ENCODE data around the gene GORASP2.

GORASP2 gene

GRCh38 chr2:170965446-170966225, 36.6 kb downstream of the GORASP2 start:
- H3K27me3 Mint-ChIP-seq (ENCODE audit: low read depth): no peaks in the 10 kb centered on the region
- DNase-seq (ENCODE audit: low spot score): no peak
- H3K4me1 Mint-ChIP-seq (ENCODE audit: low read depth): no peaks in the 10 kb centered on the region
- peaks cover 46% of the 10 kb centered on the region for H3K36me3 Mint-ChIP-seq (ENCODE audit: low read depth)
- no peak overlapping the region for H3K27ac Mint-ChIP-seq
- no peaks in the 10 kb centered on the region for H3K9me3 Mint-ChIP-seq
- H3K4me3 Mint-ChIP-seq: no peak overlapping the region

GRCh38 chr2:170966648-170967396, 37.8 kb downstream of the GORASP2 start:
- no peak for DNase-seq (ENCODE audit: low spot score)
- Mint-ChIP-seq H3K27me3 (ENCODE audit: low read depth) (no peaks in the 10 kb centered on the region), H3K9me3 (no peaks in the 10 kb centered on the region), H3K4me1 (ENCODE audit: low read depth) (no peaks in the 10 kb centered on the region), H3K27ac (no peak overlapping the region), H3K36me3 (ENCODE audit: low read depth) (peaks cover 43% of the 10 kb centered on the region), H3K4me3 (no peak overlapping the region)

- no peaks in the 10 kb centered on the region for H3K27me3 Mint-ChIP-seq (ENCODE audit: low read depth)
- no peak for DNase-seq (ENCODE audit: low spot score)
- no peaks in the 10 kb centered on the region for H3K4me1 Mint-ChIP-seq (ENCODE audit: low read depth)
- no peak overlapping the region for H3K4me3 Mint-ChIP-seq
- H3K27ac Mint-ChIP-seq: no peak overlapping the region
- no peaks in the 10 kb centered on the region for H3K9me3 Mint-ChIP-seq
- H3K36me3 Mint-ChIP-seq (ENCODE audit: low read depth): peaks cover 39% of the 10 kb centered on the region
These were observed 38.5 kb downstream of the GORASP2 start for GRCh38 chr2:170967553-170967952.

GRCh38 chr2:170968205-170969003, 39.4 kb downstream of the GORASP2 start:
- Mint-ChIP-seq H3K36me3 (ENCODE audit: low read depth) (peaks cover 35% of the 10 kb centered on the region), H3K4me1 (ENCODE audit: low read depth) (peaks cover 1% of the 10 kb centered on the region), H3K9me3 (no peaks in the 10 kb centered on the region), H3K4me3 (no peak overlapping the region), H3K27ac (no peak overlapping the region), H3K27me3 (ENCODE audit: low read depth) (no peaks in the 10 kb centered on the region)
- no peak for DNase-seq (ENCODE audit: low spot score)

- peaks cover 2% of the 10 kb centered on the region for H3K4me1 Mint-ChIP-seq (ENCODE audit: low read depth)
These were observed 40.0 kb downstream of the GORASP2 start for GRCh38 chr2:170969030-170969429.

GRCh38 chr2:170969872-170970496, 40.9 kb downstream of the GORASP2 start:
- Mint-ChIP-seq H3K4me3 (no peak overlapping the region), H3K4me1 (ENCODE audit: low read depth) (peaks cover 5% of the 10 kb centered on the region), H3K36me3 (ENCODE audit: low read depth) (peaks cover 26% of the 10 kb centered on the region), H3K27ac (no peak overlapping the region), H3K9me3 (no peaks in the 10 kb centered on the region), H3K27me3 (ENCODE audit: low read depth) (no peaks in the 10 kb centered on the region)
- no peak for DNase-seq (ENCODE audit: low spot score)

More at GRCh38 chr2:170969030-170969429, 40.0 kb downstream of the GORASP2 start:
- DNase-seq (ENCODE audit: low spot score): no peak
- Mint-ChIP-seq H3K36me3 (ENCODE audit: low read depth) (peaks cover 30% of the 10 kb centered on the region), H3K27ac (no peak overlapping the region), H3K9me3 (no peaks in the 10 kb centered on the region), H3K27me3 (ENCODE audit: low read depth) (no peaks in the 10 kb centered on the region), H3K4me3 (no peak overlapping the region)

GRCh38 chr2:170971071-170971470, 42.0 kb downstream of the GORASP2 start:
- no peak overlapping the region for H3K4me3 Mint-ChIP-seq
- H3K9me3 Mint-ChIP-seq: no peaks in the 10 kb centered on the region
- H3K36me3 Mint-ChIP-seq (ENCODE audit: low read depth): peaks cover 17% of the 10 kb centered on the region
- H3K4me1 Mint-ChIP-seq (ENCODE audit: low read depth): peaks cover 5% of the 10 kb centered on the region
- no peak for DNase-seq (ENCODE audit: low spot score)
- H3K27ac Mint-ChIP-seq: no peak overlapping the region
- no peaks in the 10 kb centered on the region for H3K27me3 Mint-ChIP-seq (ENCODE audit: low read depth)

- peaks cover 5% of the 10 kb centered on the region for H3K36me3 Mint-ChIP-seq (ENCODE audit: low read depth)
- peak overlapping the region; percentile 82 for H3K4me3 Mint-ChIP-seq
- DNase-seq (ENCODE audit: low spot score): no peak
- H3K27ac Mint-ChIP-seq: no peak overlapping the region
- peaks cover 5% of the 10 kb centered on the region for H3K4me1 Mint-ChIP-seq (ENCODE audit: low read depth)
- no peaks in the 10 kb centered on the region for H3K9me3 Mint-ChIP-seq
- no peaks in the 10 kb centered on the region for H3K27me3 Mint-ChIP-seq (ENCODE audit: low read depth)
These were observed 43.5 kb downstream of the GORASP2 start for GRCh38 chr2:170972296-170973224.

- no peak overlapping the region for H3K27ac Mint-ChIP-seq
- H3K4me3 Mint-ChIP-seq: peak overlapping the region; percentile 82
- no peaks in the 10 kb centered on the region for H3K9me3 Mint-ChIP-seq
- H3K4me1 Mint-ChIP-seq (ENCODE audit: low read depth): peaks cover 5% of the 10 kb centered on the region
- H3K27me3 Mint-ChIP-seq (ENCODE audit: low read depth): no peaks in the 10 kb centered on the region
- H3K36me3 Mint-ChIP-seq (ENCODE audit: low read depth): peaks cover under 1% of the 10 kb centered on the region
- DNase-seq (ENCODE audit: low spot score): no peak
These were observed 44.1 kb downstream of the GORASP2 start for GRCh38 chr2:170973225-170973491.

- Mint-ChIP-seq H3K27me3 (ENCODE audit: low read depth) (no peaks in the 10 kb centered on the region), H3K9me3 (no peaks in the 10 kb centered on the region), H3K4me1 (ENCODE audit: low read depth) (peaks cover 5% of the 10 kb centered on the region), H3K27ac (peak overlapping the region; percentile 68), H3K36me3 (ENCODE audit: low read depth) (no peaks in the 10 kb centered on the region), H3K4me3 (peak overlapping the region; percentile 82)
- peak; percentile 83 for DNase-seq (ENCODE audit: low spot score)
These were observed 44.6 kb downstream of the GORASP2 start for GRCh38 chr2:170973492-170974303.

- Mint-ChIP-seq H3K27me3 (ENCODE audit: low read depth) (no peaks in the 10 kb centered on the region), H3K9me3 (no peaks in the 10 kb centered on the region), H3K4me1 (ENCODE audit: low read depth) (peaks cover 5% of the 10 kb centered on the region), H3K4me3 (peak overlapping the region; percentile 50), H3K36me3 (ENCODE audit: low read depth) (no peaks in the 10 kb centered on the region), H3K27ac (peak overlapping the region; percentile 68)
- DNase-seq (ENCODE audit: low spot score): no peak
These were observed 45.4 kb downstream of the GORASP2 start for GRCh38 chr2:170974304-170974993.
